HL-60 (cell line): ENCODE results near the gene ERBB4.
A peak's percentile ranks its signal among the peaks of the same experiment; 100 is the strongest.
"Not testable (repeated sequence)": the region's sequence is repeated elsewhere in the genome, so short reads cannot be mapped to it uniquely, and the experiment has no call there.

Experiments
- DNase-seq, 2 experiments: peaks; one replicate each; pipeline ENCODE4 v3.0.0-alpha.2; 2010 to 2020; ENCODE audit warnings: low read depth in 1 of 2, low spot score in 1 of 2
- H3K27ac ChIP-seq: fragments of 250-450 bp; sonication (Bioruptor Pico); replicated peaks from 2 replicates; pipeline ENCODE4 v1.5.1; 2020; ENCODE audit warnings: mild to moderate bottlenecking, moderate library complexity
- H3K27me3 ChIP-seq: fragments of 250-450 bp; sonication (Bioruptor Pico); 2 replicates; pipeline ENCODE4 v1.5.1; 2021; ENCODE audit warnings: mild to moderate bottlenecking, moderate library complexity; ENCODE audit not compliant: insufficient read depth, poor library complexity, severe bottlenecking
- H3K4me3 ChIP-seq: replicated peaks from 2 replicates; pipeline ENCODE4 v1.5.1; 2011; ENCODE audit warnings: mild to moderate bottlenecking, control low read depth, low read length; ENCODE audit not compliant: insufficient read depth
- CTCF ChIP-seq: IDR thresholded peaks from one replicate; pipeline ENCODE4 v1.5.1; 2011; ENCODE audit warnings: low read length, control low read depth, inconsistent platforms; ENCODE audit not compliant: insufficient read depth
- GABPA ChIP-seq: IDR thresholded peaks from 2 replicates; pipeline ENCODE4 v1.6.1; 2012; ENCODE audit warnings: low read depth
- POLR2AphosphoS5 ChIP-seq: IDR thresholded peaks from 2 replicates; pipeline ENCODE4 v1.6.1; 2012; ENCODE audit warnings: low read depth
- REST ChIP-seq: IDR thresholded peaks from 2 replicates; pipeline ENCODE4 v1.6.1; 2012; ENCODE audit warnings: low read depth; ENCODE audit not compliant: insufficient replicate concordance
- SPI1 ChIP-seq: IDR thresholded peaks from 2 replicates; pipeline ENCODE4 v1.6.1; 2012; ENCODE audit warnings: low read depth, mild to moderate bottlenecking, borderline replicate concordance

ERBB4 gene

GRCh38 chr2:212473211-212473610 lies 65.4 kb downstream of the ERBB4 start:
- Histone ChIP-seq H3K27me3 (peaks cover 2% of the 10 kb centered on the region), H3K27ac (no peak overlapping the region), H3K4me3 (no peak overlapping the region)
- TF ChIP-seq SPI1 (no peak), POLR2AphosphoS5 (no peak), GABPA (no peak), CTCF (no peak), REST (no peak)
- DNase-seq: no peak

GRCh38 chr2:212467551-212467950 lies 71.1 kb downstream of the ERBB4 start:
- H3K27ac ChIP-seq, H3K27me3 ChIP-seq, DNase-seq, H3K4me3 ChIP-seq: not testable (repeated sequence)

GRCh38 chr2:212465456-212465855 lies 73.1 kb downstream of the ERBB4 start:
- H3K27ac ChIP-seq: no peak overlapping the region
- H3K27me3 ChIP-seq: no peaks in the 10 kb centered on the region
- TF ChIP-seq SPI1 (0 out of 2 replicates have a peak, but pooled peaks have one; percentile 6), REST (no peak), CTCF (no peak), POLR2AphosphoS5 (no peak), GABPA (no peak)
- H3K4me3 ChIP-seq: no peak overlapping the region
- DNase-seq: no peak

- not testable (repeated sequence) for DNase-seq, H3K27me3 ChIP-seq, H3K27ac ChIP-seq, H3K4me3 ChIP-seq
Measured at GRCh38 chr2:212461708-212462107, 76.9 kb downstream of the ERBB4 start.

- TF ChIP-seq POLR2AphosphoS5: no peak
- TF ChIP-seq GABPA: no peak
- TF ChIP-seq CTCF: no peak
- TF ChIP-seq SPI1: no peak
- no peak for TF ChIP-seq REST
- no peak for DNase-seq
- Histone ChIP-seq H3K4me3 (no peak overlapping the region), H3K27ac (no peak overlapping the region), H3K27me3 (no peaks in the 10 kb centered on the region)
Measured at GRCh38 chr2:212454149-212454548, 84.5 kb downstream of the ERBB4 start.
